Urothelium cell line (cell line): Measurements from ENCODE around the gene FAM199X.
"Not testable (repeated sequence)": the region's sequence is repeated elsewhere in the genome, so short reads cannot be mapped to it uniquely, and the experiment has no call there.

ENCODE experiments used
- DNase-seq: peaks from one replicate; pipeline ENCODE4 v3.0.0; 2011; ENCODE audit warnings: low spot score, mixed read lengths
- FAIRE-seq: peaks from 2 replicates; lab custom pipeline; 2011; peaks lifted over from hg19 to GRCh38; lab: Jason Lieb, UNC

FAM199X gene

GRCh38 chrX:104187931-104188330 is 21.7 kb downstream of the FAM199X start:
- DNase-seq (no peak), FAIRE-seq (no peak)

GRCh38 chrX:104189837-104190236 is 23.6 kb downstream of the FAM199X start:
- no peak for FAIRE-seq
- no peak for DNase-seq

- FAIRE-seq (no peak), DNase-seq (no peak)
Measured at GRCh38 chrX:104193485-104193884, 27.2 kb downstream of the FAM199X start.

GRCh38 chrX:104195013-104195412 is 28.8 kb downstream of the FAM199X start:
- no peak for DNase-seq
- no peak for FAIRE-seq

- DNase-seq (peak; percentile 2), FAIRE-seq (no peak)
Measured at GRCh38 chrX:104195489-104196084, 29.3 kb downstream of the FAM199X start.

GRCh38 chrX:104205548-104205947 is 39.3 kb downstream of the FAM199X start:
- DNase-seq = no peak
- no peak for FAIRE-seq

GRCh38 chrX:104211187-104211586 is 44.9 kb downstream of the FAM199X start:
- no peak for FAIRE-seq
- no peak for DNase-seq

GRCh38 chrX:104230060-104230459 is 63.8 kb downstream of the FAM199X start:
- DNase-seq, FAIRE-seq: not testable (repeated sequence)
